ENCODE data around the gene ZSWIM9. TPM values are rescaled to one million over a fixed set of nuclear protein-coding genes. Genes with fewer than 3 reads are reported as not detected.

The ZSWIM9 gene
- total RNA-seq, 1 experiment from 2014 or later: 17.4 TPM

GRCh38 chr19:48244281-48244680 lies 73.8 kb downstream of the ZSWIM9 start:
- DNase-seq: no peak
- no TSS peak for BruUV-seq (replicated peaks)
- no peak for TF ChIP-seq CTCF (IDR thresholded peaks at IDR 0.05; ENCODE audit: unreplicated experiment)
- Mint-ChIP-seq H3K27me3 (ENCODE audit: unreplicated experiment) (no peaks in the 10 kb centered on the region), H3K4me1 (ENCODE audit: low read depth, unreplicated experiment) (peaks cover 9% of the 10 kb centered on the region), H3K27ac (ENCODE audit: unreplicated experiment) (no peak overlapping the region), H3K4me3 (ENCODE audit: low read depth, unreplicated experiment) (no peak overlapping the region), H3K36me3 (ENCODE audit: insufficient read depth, unreplicated experiment) (no peaks in the 10 kb centered on the region), H3K9me3 (ENCODE audit: low read depth, unreplicated experiment) (no peaks in the 10 kb centered on the region)
- intact Hi-C loops (cut with micrococcal nuclease; ENCODE audit: unreplicated experiment): no loop called here
- CTCF ChIA-PET: no interaction called here

- no peaks in the 10 kb centered on the region for H3K27me3 Mint-ChIP-seq (ENCODE audit: unreplicated experiment)
- no TSS peak for BruUV-seq (replicated peaks)
- no peaks in the 10 kb centered on the region for H3K4me1 Mint-ChIP-seq (ENCODE audit: low read depth, unreplicated experiment)
- DNase-seq: no peak
- CTCF ChIA-PET: no interaction called here
- H3K27ac Mint-ChIP-seq (ENCODE audit: unreplicated experiment): no peak overlapping the region
- TF ChIP-seq CTCF (IDR thresholded peaks at IDR 0.05; ENCODE audit: unreplicated experiment): no peak
- no peak overlapping the region for H3K4me3 Mint-ChIP-seq (ENCODE audit: low read depth, unreplicated experiment)
- no peaks in the 10 kb centered on the region for H3K36me3 Mint-ChIP-seq (ENCODE audit: insufficient read depth, unreplicated experiment)
- H3K9me3 Mint-ChIP-seq (ENCODE audit: low read depth, unreplicated experiment): no peaks in the 10 kb centered on the region
- intact Hi-C loops (cut with micrococcal nuclease; ENCODE audit: unreplicated experiment): no loop called here
These were observed 75.6 kb downstream of the ZSWIM9 start for GRCh38 chr19:48246101-48246500.

DNA sequence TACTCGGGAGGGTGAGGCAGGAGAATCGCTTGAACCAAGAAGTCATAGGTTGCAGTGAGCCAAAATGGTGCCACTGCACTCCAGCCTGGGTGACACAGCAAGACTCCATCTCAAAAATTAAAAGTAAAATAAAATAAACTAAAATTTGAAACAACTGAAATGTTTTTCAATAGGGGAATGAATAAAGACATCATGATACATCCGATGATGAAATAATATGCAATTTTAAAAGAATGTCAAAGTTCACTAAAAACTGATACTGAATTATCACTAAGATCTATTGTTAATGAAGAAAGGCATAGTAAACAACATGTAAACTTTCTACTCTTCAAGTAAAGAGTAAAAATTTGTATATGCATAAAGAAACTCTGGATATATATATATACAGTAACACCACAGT lies 76.7 kb downstream of the ZSWIM9 start:
- Mint-ChIP-seq H3K36me3 (ENCODE audit: insufficient read depth, unreplicated experiment) (no peaks in the 10 kb centered on the region), H3K4me3 (ENCODE audit: low read depth, unreplicated experiment) (no peak overlapping the region), H3K27ac (ENCODE audit: unreplicated experiment) (no peak overlapping the region), H3K4me1 (ENCODE audit: low read depth, unreplicated experiment) (no peaks in the 10 kb centered on the region), H3K27me3 (ENCODE audit: unreplicated experiment) (no peaks in the 10 kb centered on the region), H3K9me3 (ENCODE audit: low read depth, unreplicated experiment) (no peaks in the 10 kb centered on the region)
- DNase-seq: no peak
- CTCF ChIA-PET: no interaction called here
- intact Hi-C loops (cut with micrococcal nuclease; ENCODE audit: unreplicated experiment): no loop called here
- no peak for TF ChIP-seq CTCF (IDR thresholded peaks at IDR 0.05; ENCODE audit: unreplicated experiment)
- no TSS peak for BruUV-seq (replicated peaks)

Other genes with a start within 250 kb of the ZSWIM9 start
- gene BSPH1, start 178.5 kb upstream of the ZSWIM9 start, total RNA-seq (2022): not detected in 2 replicates
- not detected in 2 replicates for gene ELSPBP1, start 176.0 kb upstream of the ZSWIM9 start, total RNA-seq (2022)
- not detected in 2 replicates for gene CABP5, start 126.6 kb upstream of the ZSWIM9 start, total RNA-seq (2022)
- 4.2 and 7.7 TPM in 2 replicates for gene PLA2G4C, start 59.9 kb upstream of the ZSWIM9 start, total RNA-seq (2022)
- 99.3 and 99.4 TPM in 2 replicates for gene LIG1, start 336 bp upstream of the ZSWIM9 start, total RNA-seq (2022)
- 32.3 and 34.0 TPM in 2 replicates for gene CARD8, start 85.2 kb downstream of the ZSWIM9 start, total RNA-seq (2022)
- 0.69 and 0.78 TPM in 2 replicates for gene ZNF114, start 99.4 kb downstream of the ZSWIM9 start, total RNA-seq (2022)
- gene EMP3, start 154.9 kb downstream of the ZSWIM9 start, total RNA-seq (2022): 27.5 and 29.5 TPM in 2 replicates
- 10.4 and 14.8 TPM in 2 replicates for gene TMEM143, start 193.3 kb downstream of the ZSWIM9 start, total RNA-seq (2022)
- not detected in 2 replicates for gene SYNGR4, start 193.7 kb downstream of the ZSWIM9 start, total RNA-seq (2022)
- 185 and 194 TPM in 2 replicates for gene KDELR1, start 220.9 kb downstream of the ZSWIM9 start, total RNA-seq (2022)
- 0.15 TPM in 1 of 2 replicates, not detected in the other for gene GRIN2D, start 223.0 kb downstream of the ZSWIM9 start, total RNA-seq (2022)

Measured in Calu3 (cell line).